Stomach (tissue), 9 donors: ENCODE data around the gene ARL4D. TPM values are rescaled to one million over a fixed set of nuclear protein-coding genes. Genes with fewer than 3 reads are reported as not detected.

Source experiments
- DNase-seq, 2 donors: peaks; one replicate each; pipeline versions ENCODE4 v3.0.0 to v3.0.0-alpha.2; 2013 to 2019
- H3K27ac ChIP-seq, 5 donors: fragments of 200-600 bp in 4 of 5; sonication (generic) in 4 of 5; one replicate each; pipeline ENCODE4 v1.5.1; 2013 to 2019; ENCODE audit warnings: mild to moderate bottlenecking in 1 of 5, moderate library complexity in 1 of 5
- H3K27me3 ChIP-seq, 3 donors: fragments of 200-600 bp; sonication (generic); one replicate each; pipeline ENCODE4 v1.5.1; 2017 to 2019; ENCODE audit warnings: mixed run types in 1 of 3
- H3K36me3 ChIP-seq, 4 donors: fragments of 200-600 bp; sonication (generic); 1 replicate in 3 of 4; 2 replicates in 1 of 4; pipeline ENCODE4 v1.5.1; 2016 to 2019
- H3K4me1 ChIP-seq, 4 donors: fragments of 200-600 bp; sonication (generic); one replicate each; pipeline ENCODE4 v1.5.1; 2016 to 2019
- H3K4me3 ChIP-seq, 4 donors: fragments of 200-600 bp; sonication (generic) in 3 of 4; one replicate each; pipeline ENCODE4 v1.5.1; 2016 to 2019; ENCODE audit warnings: mild to moderate bottlenecking in 1 of 4
- H3K9me3 ChIP-seq, 4 donors: fragments of 200-600 bp; sonication (generic); one replicate each; pipeline ENCODE4 v1.5.1; 2016 to 2019
- EP300 ChIP-seq: sonication (generic); formaldehyde crosslinking; IDR thresholded peaks from one replicate; pipeline ENCODE4 v1.6.1; 2017; ENCODE audit warnings: antibody characterized with exemption
- POLR2A ChIP-seq, 4 donors: fragments of 450-650 bp; IDR thresholded peaks; one replicate each; pipeline ENCODE4 v1.6.1; 2016; ENCODE audit warnings: antibody characterized with exemption in 4 of 4, control low read depth in 2 of 4, mild to moderate bottlenecking in 1 of 4, moderate library complexity in 1 of 4
- POLR2AphosphoS5 ChIP-seq, 3 donors: sonication (generic); formaldehyde crosslinking; IDR thresholded peaks; one replicate each; pipeline ENCODE4 v1.6.1; 2016; ENCODE audit warnings: antibody characterized with exemption in 3 of 3
- WGBS, 5 donors: extraction: QIAGEN DNeasy Blood & Tissue Kit in 3 of 5; methylation state at CpG; one replicate each; pipeline versions ENCODE4 v1.1.5 to v1.1.7; 2013 to 2018; 5-methylcytosine and 5-hydroxymethylcytosine counted together
- intact Hi-C: fragments of 100-400 bp; cut with DNase I; formaldehyde crosslinking; loops from one replicate; pipeline ENCODE4 v1.15.1; 2023; ENCODE audit warnings: low total_unique reads
- polyA plus RNA-seq, 3 donors: library from polyadenylated mRNA; stranded (reverse); fragments of 200-250 nt; gene quantifications; one replicate each; pipeline ENCODE4 v1.2.3, GENCODE V29; 2013
- total RNA-seq, 5 donors: library from RNA; depleted of rRNA; stranded (reverse); fragments of >200 nt; gene quantifications; one replicate each; pipeline versions ENCODE4 v1.1.0 to v1.2.3, GENCODE V29; 2014 to 2016
- TF ChIP-seq, protein P1 (sequence below), 7 experiments: fragments of 450-650 bp in 4 of 7; fragments of 200-600 bp in 3 of 7; sonication (generic) in 3 of 7; IDR thresholded peaks; one replicate each; pipeline ENCODE4 v1.5.1; 2016 to 2019; ENCODE audit warnings: antibody characterized with exemption in 7 of 7, control low read depth in 2 of 7, mild to moderate bottlenecking in 1 of 7
- donor health status: healthy with polysubstance abuse.
- donor health status: Bipolar disorder and iron deficiency.
- donor health status: healthy.

Gene ARL4D
- total and polyA plus RNA-seq, 8 donors: 2.3 to 60.7 (median 9.8) TPM; not detected in 1

- 71 to 88% (median 86%) methylated on average over 3 of the region's 3 CpGs for WGBS, 5 donors
- no peak overlapping the region for H3K4me3 ChIP-seq
- H3K27me3 ChIP-seq: no peaks in the 10 kb centered on the region
- peaks cover 0 to 18% (median 5%) of the 10 kb centered on the region in 4 donors for H3K4me1 ChIP-seq
- intact Hi-C loops: no loop called here
- no peaks in the 10 kb centered on the region for H3K9me3 ChIP-seq
- H3K36me3 ChIP-seq: no peaks in the 10 kb centered on the region
- H3K27ac ChIP-seq: no peak overlapping the region
- no peak for DNase-seq
- no peak for TF ChIP-seq POLR2A (IDR thresholded peaks at IDR 0.05)
- TF ChIP-seq, protein P1, sequence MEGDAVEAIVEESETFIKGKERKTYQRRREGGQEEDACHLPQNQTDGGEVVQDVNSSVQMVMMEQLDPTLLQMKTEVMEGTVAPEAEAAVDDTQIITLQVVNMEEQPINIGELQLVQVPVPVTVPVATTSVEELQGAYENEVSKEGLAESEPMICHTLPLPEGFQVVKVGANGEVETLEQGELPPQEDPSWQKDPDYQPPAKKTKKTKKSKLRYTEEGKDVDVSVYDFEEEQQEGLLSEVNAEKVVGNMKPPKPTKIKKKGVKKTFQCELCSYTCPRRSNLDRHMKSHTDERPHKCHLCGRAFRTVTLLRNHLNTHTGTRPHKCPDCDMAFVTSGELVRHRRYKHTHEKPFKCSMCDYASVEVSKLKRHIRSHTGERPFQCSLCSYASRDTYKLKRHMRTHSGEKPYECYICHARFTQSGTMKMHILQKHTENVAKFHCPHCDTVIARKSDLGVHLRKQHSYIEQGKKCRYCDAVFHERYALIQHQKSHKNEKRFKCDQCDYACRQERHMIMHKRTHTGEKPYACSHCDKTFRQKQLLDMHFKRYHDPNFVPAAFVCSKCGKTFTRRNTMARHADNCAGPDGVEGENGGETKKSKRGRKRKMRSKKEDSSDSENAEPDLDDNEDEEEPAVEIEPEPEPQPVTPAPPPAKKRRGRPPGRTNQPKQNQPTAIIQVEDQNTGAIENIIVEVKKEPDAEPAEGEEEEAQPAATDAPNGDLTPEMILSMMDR (IDR thresholded peaks at IDR 0.05): no peak
- TF ChIP-seq POLR2AphosphoS5 (IDR thresholded peaks at IDR 0.05): no peak
- no peak for TF ChIP-seq EP300
Observed at GRCh38 chr17:43409131-43409530, 10.3 kb downstream of the ARL4D start.

GRCh38 chr17:43410557-43411368 is 12.0 kb downstream of the ARL4D start:
- H3K4me3 ChIP-seq: no peak overlapping the region
- H3K36me3 ChIP-seq: no peaks in the 10 kb centered on the region
- no peaks in the 10 kb centered on the region for H3K27me3 ChIP-seq
- TF ChIP-seq, protein P1 (IDR thresholded peaks at IDR 0.05): no peak
- no peak for TF ChIP-seq EP300
- no peak for TF ChIP-seq POLR2A (IDR thresholded peaks at IDR 0.05)
- no peak for TF ChIP-seq POLR2AphosphoS5 (IDR thresholded peaks at IDR 0.05)
- intact Hi-C loops: no loop called here
- no peak for DNase-seq
- H3K9me3 ChIP-seq: no peaks in the 10 kb centered on the region
- H3K4me1 ChIP-seq: peaks cover 0 to 18% (median 5%) of the 10 kb centered on the region in 4 donors
- H3K27ac ChIP-seq: no peak overlapping the region
- 48 to 66% (median 54%) methylated on average over 5 to 6 of the region's 6 CpGs for WGBS, 5 donors

- H3K36me3 ChIP-seq: no peaks in the 10 kb centered on the region
- peaks cover 0 to 18% (median 5%) of the 10 kb centered on the region in 4 donors for H3K4me1 ChIP-seq
- intact Hi-C loops: no loop called here
- H3K4me3 ChIP-seq: no peak overlapping the region
- no peak for TF ChIP-seq POLR2A (IDR thresholded peaks at IDR 0.05)
- TF ChIP-seq POLR2AphosphoS5 (IDR thresholded peaks at IDR 0.05): no peak
- TF ChIP-seq, protein P1 (IDR thresholded peaks at IDR 0.05): no peak
- no peak for TF ChIP-seq EP300
- no peaks in the 10 kb centered on the region for H3K27me3 ChIP-seq
- no peak for DNase-seq
- no peak overlapping the region for H3K27ac ChIP-seq
- no peaks in the 10 kb centered on the region for H3K9me3 ChIP-seq
Observed at GRCh38 chr17:43411369-43411677, 12.5 kb downstream of the ARL4D start.

DNA sequence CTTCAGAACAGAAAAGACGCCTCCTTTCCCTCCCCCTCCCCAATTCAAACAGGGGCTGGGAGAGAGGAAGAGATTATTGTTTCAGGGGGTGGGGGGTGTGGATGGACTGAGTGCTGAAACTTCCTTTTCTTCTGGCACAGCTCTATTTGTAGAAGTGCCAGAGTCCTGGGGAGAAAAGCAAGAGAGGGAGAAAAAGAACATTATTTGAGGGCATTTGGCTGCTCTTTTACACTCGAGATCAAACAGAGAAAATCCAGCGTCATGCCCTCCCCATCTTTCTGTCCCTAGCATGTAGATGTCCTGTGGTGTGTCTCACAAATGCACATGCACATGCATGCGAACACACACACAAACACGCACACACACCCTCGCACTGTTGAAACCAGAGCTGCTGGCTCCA is 13.0 kb downstream of the ARL4D start:
- H3K36me3 ChIP-seq: no peaks in the 10 kb centered on the region

More for the DNA sequence above, 13.0 kb downstream of the ARL4D start:
- Histone ChIP-seq H3K4me1 (peaks cover 0 to 18% (median 7%) of the 10 kb centered on the region in 4 donors), H3K9me3 (no peaks in the 10 kb centered on the region), H3K27me3 (no peaks in the 10 kb centered on the region), H3K27ac (no peak overlapping the region), H3K4me3 (no peak overlapping the region)
- TF ChIP-seq POLR2AphosphoS5 (IDR thresholded peaks at IDR 0.05) (no peak), POLR2A (IDR thresholded peaks at IDR 0.05) (no peak), EP300 (no peak)
- TF ChIP-seq, protein P1 (IDR thresholded peaks at IDR 0.05): no peak
- WGBS, 5 donors: 58 to 64% (median 62%) methylated on average over 6 of the region's 6 CpGs
- DNase-seq: no peak
- intact Hi-C loops: no loop called here
